Keratinocyte (primary cell): ENCODE results near the gene SLC7A11.

ENCODE experiments used
- EZH2 ChIP-seq: IDR thresholded peaks from one replicate; pipeline ENCODE4 v1.6.1; 2012; ENCODE audit warnings: inconsistent platforms, mild to moderate bottlenecking, low read length, moderate library complexity
- TF ChIP-seq, protein P1 (sequence below), 3 experiments: IDR thresholded peaks in 1 of 3; conservative IDR thresholded peaks in 1 of 3; optimal IDR thresholded peaks in 1 of 3; 2 replicates in 2 of 3; 3 replicates in 1 of 3; pipeline versions ENCODE3 to v1.5.1; 2011; ENCODE audit warnings: low read length in 3 of 3, mild to moderate bottlenecking in 3 of 3, moderate library complexity in 2 of 3, control low read depth in 1 of 3, inconsistent platforms in 1 of 3; ENCODE audit not compliant: insufficient read depth in 2 of 3; ENCODE audit errors: extremely low read depth in 1 of 3

DNA sequence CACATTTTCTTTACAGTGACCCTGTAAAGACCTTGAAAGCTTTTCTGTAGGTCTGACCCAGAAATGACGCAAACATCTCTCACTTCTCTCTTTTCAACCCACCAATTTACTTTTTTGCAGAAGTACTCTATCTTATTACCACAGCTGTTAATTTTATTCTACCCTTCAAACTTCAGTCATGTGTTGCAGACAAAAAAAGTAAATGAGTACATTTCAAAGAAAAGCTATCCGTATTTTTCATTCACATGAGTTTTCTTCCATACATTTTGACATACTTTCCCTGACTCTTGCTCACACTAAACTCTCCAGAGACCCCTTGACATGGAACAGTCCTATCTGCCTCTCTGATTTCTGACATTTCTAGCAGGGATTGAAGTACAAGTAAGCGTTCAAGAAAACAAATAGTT lies 51.7 kb downstream of the SLC7A11 start:
- no peak for TF ChIP-seq EZH2
- TF ChIP-seq, protein P1, sequence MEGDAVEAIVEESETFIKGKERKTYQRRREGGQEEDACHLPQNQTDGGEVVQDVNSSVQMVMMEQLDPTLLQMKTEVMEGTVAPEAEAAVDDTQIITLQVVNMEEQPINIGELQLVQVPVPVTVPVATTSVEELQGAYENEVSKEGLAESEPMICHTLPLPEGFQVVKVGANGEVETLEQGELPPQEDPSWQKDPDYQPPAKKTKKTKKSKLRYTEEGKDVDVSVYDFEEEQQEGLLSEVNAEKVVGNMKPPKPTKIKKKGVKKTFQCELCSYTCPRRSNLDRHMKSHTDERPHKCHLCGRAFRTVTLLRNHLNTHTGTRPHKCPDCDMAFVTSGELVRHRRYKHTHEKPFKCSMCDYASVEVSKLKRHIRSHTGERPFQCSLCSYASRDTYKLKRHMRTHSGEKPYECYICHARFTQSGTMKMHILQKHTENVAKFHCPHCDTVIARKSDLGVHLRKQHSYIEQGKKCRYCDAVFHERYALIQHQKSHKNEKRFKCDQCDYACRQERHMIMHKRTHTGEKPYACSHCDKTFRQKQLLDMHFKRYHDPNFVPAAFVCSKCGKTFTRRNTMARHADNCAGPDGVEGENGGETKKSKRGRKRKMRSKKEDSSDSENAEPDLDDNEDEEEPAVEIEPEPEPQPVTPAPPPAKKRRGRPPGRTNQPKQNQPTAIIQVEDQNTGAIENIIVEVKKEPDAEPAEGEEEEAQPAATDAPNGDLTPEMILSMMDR (optimal IDR thresholded peaks at IDR 0.05 in 1 of 3, IDR thresholded peaks at IDR 0.05 in 1 of 3, conservative IDR thresholded peaks at IDR 0.05 in 1 of 3; ENCODE audit: extremely low read depth in 1 of 3, insufficient read depth in 2 of 3, low read length in 3 of 3), result no peak
